ENCODE measurements around the gene RGS12. TPM values are rescaled to one million over a fixed set of nuclear protein-coding genes. Genes with fewer than 3 reads are reported as not detected.

The RGS12 gene
- total RNA-seq, 2 donors from 2014 or later = 13.3 to 16.6 TPM

- no peak for DNase-seq
- peak; percentile 35 to 51 for ATAC-seq
- intact Hi-C loops (cut with DNase I) = no loop called here
Measured at GRCh38 chr4:3320361-3321023, 27.7 kb downstream of the RGS12 start.

GRCh38 chr4:3321295-3321889 is 28.6 kb downstream of the RGS12 start:
- intact Hi-C loops (cut with DNase I) = no loop called here
- ATAC-seq (peak; percentile 87 to 95), DNase-seq (peak; percentile 66)

- DNase-seq (peak; percentile 20), ATAC-seq (peak; percentile 13 to 17)
- intact Hi-C loops (cut with DNase I) = no loop called here
Measured at GRCh38 chr4:3322059-3322550, 29.3 kb downstream of the RGS12 start.

- intact Hi-C loops (cut with DNase I) = no loop called here
- ATAC-seq (no peak), DNase-seq (peak; percentile 13)
Measured at GRCh38 chr4:3323071-3323481, 30.3 kb downstream of the RGS12 start.

GRCh38 chr4:3324093-3324815 is 31.4 kb downstream of the RGS12 start:
- no peak for DNase-seq
- no peak for ATAC-seq
- intact Hi-C loops (cut with DNase I) = no loop called here

- no peak for DNase-seq
- intact Hi-C loops (cut with DNase I) = no loop called here
- no peak for ATAC-seq
Measured at GRCh38 chr4:3328814-3329663, 36.2 kb downstream of the RGS12 start.

- no peak for DNase-seq
- no peak for ATAC-seq
Measured at GRCh38 chr4:3329887-3330286, 37.1 kb downstream of the RGS12 start.

GRCh38 chr4:3330707-3331106 is 37.9 kb downstream of the RGS12 start:
- no peak for DNase-seq
- intact Hi-C loops (cut with DNase I) = loop anchor here in 1 of 2 donors (10.0 kb wide), 1 partner anchor 226 kb away; no protein-coding TSS in a partner anchor
- peak in 1 of 2 donors; percentile 46 for ATAC-seq

More at GRCh38 chr4:3329887-3330286, 37.1 kb downstream of the RGS12 start:
- intact Hi-C loops (cut with DNase I) = loop anchor here in 1 of 2 donors (10.0 kb wide), 1 partner anchor 225 kb away; no protein-coding TSS in a partner anchor

- ATAC-seq = peak; percentile 30 to 83
- intact Hi-C loops (cut with DNase I) = loop anchor here in 1 of 2 donors (10.0 kb wide), 1 partner anchor 227 kb away; no protein-coding TSS in a partner anchor
- peak; percentile 53 for DNase-seq
Measured at GRCh38 chr4:3331511-3332394, 38.9 kb downstream of the RGS12 start.

GRCh38 chr4:3332498-3332897 is 39.7 kb downstream of the RGS12 start:
- no peak for DNase-seq
- ATAC-seq = no peak
- intact Hi-C loops (cut with DNase I) = loop anchor here in 1 of 2 donors (10.0 kb wide), 1 partner anchor 228 kb away; no protein-coding TSS in a partner anchor

GRCh38 chr4:3334316-3334715 is 41.5 kb downstream of the RGS12 start:
- intact Hi-C loops (cut with DNase I) = loop anchor here in 1 of 2 donors (10.0 kb wide), 1 partner anchor 230 kb away; no protein-coding TSS in a partner anchor
- DNase-seq (no peak), ATAC-seq (no peak)

- ATAC-seq (no peak), DNase-seq (no peak)
- intact Hi-C loops (cut with DNase I) = loop anchor here in 1 of 2 donors (10.0 kb wide), 1 partner anchor 231 kb away; no protein-coding TSS in a partner anchor
Measured at GRCh38 chr4:3335385-3335784, 42.6 kb downstream of the RGS12 start.

GRCh38 chr4:3335982-3336381 is 43.2 kb downstream of the RGS12 start:
- ATAC-seq (no peak), DNase-seq (no peak)
- intact Hi-C loops (cut with DNase I) = loop anchor here in 1 of 2 donors (10.0 kb wide), 1 partner anchor 231 kb away; no protein-coding TSS in a partner anchor

- ATAC-seq = no peak
- intact Hi-C loops (cut with DNase I) = loop anchor here in 1 of 2 donors (10.0 kb wide), 1 partner anchor 232 kb away; no protein-coding TSS in a partner anchor
- DNase-seq = no peak
Measured at GRCh38 chr4:3336382-3337356, 43.8 kb downstream of the RGS12 start.

GRCh38 chr4:3337357-3337732 is 44.5 kb downstream of the RGS12 start:
- intact Hi-C loops (cut with DNase I) = loop anchor here in 1 of 2 donors (10.0 kb wide), 1 partner anchor 233 kb away; no protein-coding TSS in a partner anchor
- ATAC-seq (no peak), DNase-seq (no peak)

- ATAC-seq (no peak), DNase-seq (no peak)
- intact Hi-C loops (cut with DNase I) = loop anchor here in 1 of 2 donors (10.0 kb wide), 1 partner anchor 233 kb away; no protein-coding TSS in a partner anchor
Measured at GRCh38 chr4:3337811-3338210, 45.0 kb downstream of the RGS12 start.
